ENCODE data around the gene CYSTM1. TPM values are rescaled to one million over a fixed set of nuclear protein-coding genes. Genes with fewer than 3 reads are reported as not detected.

The CYSTM1 gene
- total RNA-seq, 2 experiments from 2014 or later, result 21.4 to 36.7 TPM

- intact Hi-C loops (cut with micrococcal nuclease; ENCODE audit: unreplicated experiment), result loop anchor here (10.0 kb wide), 1 partner anchor 408 kb away; no protein-coding TSS in a partner anchor
- no peaks in the 10 kb centered on the region for H4K20me1 ChIP-seq (ENCODE audit: insufficient read depth, low read length)
- TF ChIP-seq EZH2phosphoT487 (IDR thresholded peaks at IDR 0.05; ENCODE audit: borderline replicate concordance, low read depth, low read length) (no peak), CTCF (conservative IDR thresholded peaks at IDR 0.05; ENCODE audit: low read length) (no peak)
- no peaks in the 10 kb centered on the region for H3K4me1 ChIP-seq (ENCODE audit: insufficient read depth, low read length, poor library complexity, severe bottlenecking)
- H3K4me3 ChIP-seq (ENCODE audit: low read depth, low read length, poor library complexity, severe bottlenecking), result no peak overlapping the region
- no peak overlapping the region for H3K4me2 ChIP-seq (ENCODE audit: low read length)
- H3K9me2 ChIP-seq (ENCODE audit: insufficient read depth, low read length), result no peaks in the 10 kb centered on the region
- H2AFZ ChIP-seq (ENCODE audit: low read length), result no peak overlapping the region
- BruUV-seq (replicated peaks), result no TSS peak
- no peaks in the 10 kb centered on the region for H3K9me3 ChIP-seq (ENCODE audit: low read length)
- no peaks in the 10 kb centered on the region for H3K36me3 ChIP-seq (ENCODE audit: insufficient read depth, low read length)
- POLR2A ChIA-PET, result interaction anchor here (0.7 to 1.3 kb wide), 3 partner anchors 10 to 258 kb away, joined by 3 to 4 read pairs (median 3); no protein-coding TSS in a partner anchor
- H3K79me2 ChIP-seq (ENCODE audit: insufficient read depth, low read depth, low read length), result no peaks in the 10 kb centered on the region
- no peak for DNase-seq (ENCODE audit: low spot score)
- no peak overlapping the region for H3K27ac ChIP-seq (ENCODE audit: low read depth, low read length, poor library complexity, severe bottlenecking)
- CTCF ChIA-PET (ENCODE audit: unreplicated experiment), result no interaction called here
Observed at GRCh38 chr5:140216478-140217074, 41.6 kb downstream of the CYSTM1 start.

- H3K4me1 ChIP-seq (ENCODE audit: insufficient read depth, low read length, poor library complexity, severe bottlenecking), result no peaks in the 10 kb centered on the region
- no peak overlapping the region for H3K27ac ChIP-seq (ENCODE audit: low read depth, low read length, poor library complexity, severe bottlenecking)
Observed at GRCh38 chr5:140217299-140218026, 42.5 kb downstream of the CYSTM1 start.

More at GRCh38 chr5:140217299-140218026, 42.5 kb downstream of the CYSTM1 start:
- intact Hi-C loops (cut with micrococcal nuclease; ENCODE audit: unreplicated experiment), result loop anchor here (10.0 kb wide), 1 partner anchor 407 kb away; no protein-coding TSS in a partner anchor
- ChIA-PET CTCF (ENCODE audit: unreplicated experiment) (no interaction called here), POLR2A (interaction anchor here (0.7 to 1.3 kb wide), 3 partner anchors 9 to 259 kb away, joined by 3 to 4 read pairs (median 3); no protein-coding TSS in a partner anchor)
- H3K79me2 ChIP-seq (ENCODE audit: insufficient read depth, low read depth, low read length), result no peaks in the 10 kb centered on the region
- H3K9me2 ChIP-seq (ENCODE audit: insufficient read depth, low read length), result no peaks in the 10 kb centered on the region
- no peaks in the 10 kb centered on the region for H3K36me3 ChIP-seq (ENCODE audit: insufficient read depth, low read length)
- no peaks in the 10 kb centered on the region for H3K9me3 ChIP-seq (ENCODE audit: low read length)
- TF ChIP-seq EZH2phosphoT487 (IDR thresholded peaks at IDR 0.05; ENCODE audit: borderline replicate concordance, low read depth, low read length) (no peak), CTCF (conservative IDR thresholded peaks at IDR 0.05; ENCODE audit: low read length) (no peak)
- no peaks in the 10 kb centered on the region for H4K20me1 ChIP-seq (ENCODE audit: insufficient read depth, low read length)
- BruUV-seq (replicated peaks), result no TSS peak
- no peak for DNase-seq (ENCODE audit: low spot score)
- no peak overlapping the region for H3K4me3 ChIP-seq (ENCODE audit: low read depth, low read length, poor library complexity, severe bottlenecking)
- H3K4me2 ChIP-seq (ENCODE audit: low read length), result no peak overlapping the region
- H2AFZ ChIP-seq (ENCODE audit: low read length), result no peak overlapping the region
